ENCODE data around the gene PHACTR3.

The PHACTR3 gene

GRCh38 chr20:59671661-59672471, 67.5 kb downstream of the PHACTR3 start:
- DNase-seq (ENCODE audit: low read depth): no peak

GRCh38 chr20:59672576-59672975, 68.2 kb downstream of the PHACTR3 start:
- no peak for DNase-seq (ENCODE audit: low read depth)

- DNase-seq (ENCODE audit: low read depth): no peak
Measured at GRCh38 chr20:59673288-59673997, 69.1 kb downstream of the PHACTR3 start.

- DNase-seq (ENCODE audit: low read depth): no peak
Measured at GRCh38 chr20:59673998-59674445, 69.7 kb downstream of the PHACTR3 start.

- no peak for DNase-seq (ENCODE audit: low read depth)
Measured at GRCh38 chr20:59676126-59676850, 71.9 kb downstream of the PHACTR3 start.

- no peak for DNase-seq (ENCODE audit: low read depth)
Measured at GRCh38 chr20:59676851-59677182, 72.5 kb downstream of the PHACTR3 start.

GRCh38 chr20:59677586-59677985, 73.2 kb downstream of the PHACTR3 start:
- DNase-seq (ENCODE audit: low read depth): no peak

GRCh38 chr20:59678288-59678687, 73.9 kb downstream of the PHACTR3 start:
- DNase-seq (ENCODE audit: low read depth): no peak

- no peak for DNase-seq (ENCODE audit: low read depth)
Measured at GRCh38 chr20:59678951-59679350, 74.6 kb downstream of the PHACTR3 start.

GRCh38 chr20:59680148-59680650, 75.9 kb downstream of the PHACTR3 start:
- no peak for DNase-seq (ENCODE audit: low read depth)

- no peak for DNase-seq (ENCODE audit: low read depth)
Measured at GRCh38 chr20:59680852-59681251, 76.5 kb downstream of the PHACTR3 start.

- no peak for DNase-seq (ENCODE audit: low read depth)
Measured at GRCh38 chr20:59682603-59683002, 78.3 kb downstream of the PHACTR3 start.

GRCh38 chr20:59683181-59683580, 78.8 kb downstream of the PHACTR3 start:
- DNase-seq (ENCODE audit: low read depth): no peak

- no peak for DNase-seq (ENCODE audit: low read depth)
Measured at GRCh38 chr20:59684685-59685242, 80.4 kb downstream of the PHACTR3 start.

- no peak for DNase-seq (ENCODE audit: low read depth)
Measured at GRCh38 chr20:59686404-59687346, 82.3 kb downstream of the PHACTR3 start.

GRCh38 chr20:59688356-59688755, 84.0 kb downstream of the PHACTR3 start:
- no peak for DNase-seq (ENCODE audit: low read depth)

GRCh38 chr20:59688999-59689398, 84.7 kb downstream of the PHACTR3 start:
- DNase-seq (ENCODE audit: low read depth): no peak

- DNase-seq (ENCODE audit: low read depth): no peak
Measured at GRCh38 chr20:59690101-59690500, 85.8 kb downstream of the PHACTR3 start.

- no peak for DNase-seq (ENCODE audit: low read depth)
Measured at GRCh38 chr20:59690976-59691375, 86.6 kb downstream of the PHACTR3 start.

- no peak for DNase-seq (ENCODE audit: low read depth)
Measured at GRCh38 chr20:59692139-59692538, 87.8 kb downstream of the PHACTR3 start.

- no peak for DNase-seq (ENCODE audit: low read depth)
Measured at GRCh38 chr20:59693587-59693986, 89.2 kb downstream of the PHACTR3 start.

Data from GM04503 (cell line).